ENCODE measurements around the gene WAC.

GRCh38 chr10:28503114-28503513 lies 29.8 kb upstream of the WAC start:
- TF ChIP-seq MAX (IDR thresholded peaks at IDR 0.05; ENCODE audit: low read depth) (no peak), PBX3 (IDR thresholded peaks at IDR 0.05) (no peak), NFIC (IDR thresholded peaks at IDR 0.05; ENCODE audit: borderline replicate concordance) (no peak), CTCF (IDR thresholded peaks at IDR 0.05) (no peak), EZH2phosphoT487 (IDR thresholded peaks at IDR 0.05; ENCODE audit: borderline replicate concordance, low read depth) (no peak), JUND (IDR thresholded peaks at IDR 0.05) (no peak), EP300 (IDR thresholded peaks at IDR 0.05; ENCODE audit: borderline replicate concordance in 1 of 2, low read depth in 1 of 2, low read length in 1 of 2) (peak in 1 of 2 experiments; percentile 41; a peak in 1 of 4 replicates), RAD21 (IDR thresholded peaks at IDR 0.05; ENCODE audit: low read length) (peak; percentile 24), FOXJ3 (CRISPR knock-in tag; IDR thresholded peaks at IDR 0.05) (no peak), USF1 (IDR thresholded peaks at IDR 0.05; ENCODE audit: borderline replicate concordance, low read depth) (no peak), CHD2 (IDR thresholded peaks at IDR 0.05; ENCODE audit: low read length, partially characterized antibody) (no peak)

Data from SK-N-SH (cell line).